ENCODE data around the gene PIGT. TPM values are rescaled to one million over a fixed set of nuclear protein-coding genes. Genes with fewer than 3 reads are reported as not detected.

The PIGT gene
- total and polyA plus RNA-seq, 2 experiments from 2014 or later = 48.4 to 63.1 TPM

- no peak overlapping the region for H3K27ac Mint-ChIP-seq
- no peaks in the 10 kb centered on the region for H3K9me3 Mint-ChIP-seq
- ATAC-seq (peak; percentile 51), DNase-seq (ENCODE audit: low spot score) (peak; percentile 91)
- Histone ChIP-seq H3K9me2 (ENCODE audit: insufficient read depth) (no peaks in the 10 kb centered on the region), H3K36me3 (ENCODE audit: insufficient read depth) (no peaks in the 10 kb centered on the region), H3K4me3 (no peak overlapping the region), H2AFZ (0 out of 2 replicates have a peak overlapping the region, but pooled peaks have one; percentile 8), H3F3A (replicated peaks; ENCODE audit: low read depth) (0 out of 2 replicates have a peak, but pooled peaks cover 3% of the 10 kb centered on the region), H3K27ac (ENCODE audit: low read depth) (peak overlapping the region; percentile 72; the same call in 1 of the 2 replicates), H3K27me3 (ENCODE audit: insufficient read depth) (no peaks in the 10 kb centered on the region), H3K4me1 (ENCODE audit: insufficient read depth) (peaks cover 8% of the 10 kb centered on the region), H3K4me2 (no peak overlapping the region), H3K79me2 (replicated peaks; ENCODE audit: insufficient read depth) (no peaks in the 10 kb centered on the region), H4K20me1 (replicated peaks; ENCODE audit: insufficient read depth) (no peaks in the 10 kb centered on the region)
- no peak overlapping the region for H3K4me3 Mint-ChIP-seq
- H3K27me3 Mint-ChIP-seq (ENCODE audit: insufficient read depth, low read depth, poor library complexity) = peaks cover 5% of the 10 kb centered on the region
- TF ChIP-seq REST (IDR thresholded peaks at IDR 0.05; ENCODE audit: unreplicated experiment) (no peak), CTCF (conservative IDR thresholded peaks at IDR 0.05; ENCODE audit: low read depth in 2 of 2) (peak; percentile 67 to 95)
- H3K4me1 Mint-ChIP-seq = peaks cover 8% of the 10 kb centered on the region
- no peaks in the 10 kb centered on the region for H3K36me3 Mint-ChIP-seq (ENCODE audit: low read depth)
These were observed 34.3 kb downstream of the PIGT start for GRCh38 chr20:45450097-45450818.

GRCh38 chr20:45452238-45452637 is 36.3 kb downstream of the PIGT start:
- Mint-ChIP-seq H3K27me3 (ENCODE audit: insufficient read depth, low read depth, poor library complexity) (peaks cover 5% of the 10 kb centered on the region), H3K4me1 (peaks cover 8% of the 10 kb centered on the region), H3K27ac (no peak overlapping the region), H3K4me3 (no peak overlapping the region), H3K36me3 (ENCODE audit: low read depth) (no peaks in the 10 kb centered on the region), H3K9me3 (no peaks in the 10 kb centered on the region)
- DNase-seq (ENCODE audit: low spot score) (no peak), ATAC-seq (peak; percentile 61)
- Histone ChIP-seq H3K79me2 (replicated peaks; ENCODE audit: insufficient read depth) (no peaks in the 10 kb centered on the region), H3F3A (replicated peaks; ENCODE audit: low read depth) (0 out of 2 replicates have a peak, but pooled peaks cover 3% of the 10 kb centered on the region), H2AFZ (no peak overlapping the region), H3K27me3 (ENCODE audit: insufficient read depth) (no peaks in the 10 kb centered on the region), H3K9me2 (ENCODE audit: insufficient read depth) (no peaks in the 10 kb centered on the region), H3K4me2 (no peak overlapping the region), H3K27ac (ENCODE audit: low read depth) (no peak overlapping the region), H4K20me1 (replicated peaks; ENCODE audit: insufficient read depth) (no peaks in the 10 kb centered on the region), H3K36me3 (ENCODE audit: insufficient read depth) (no peaks in the 10 kb centered on the region), H3K4me1 (ENCODE audit: insufficient read depth) (peaks cover 8% of the 10 kb centered on the region), H3K4me3 (no peak overlapping the region)
- TF ChIP-seq JUNB (IDR thresholded peaks at IDR 0.05; ENCODE audit: unreplicated experiment) (no peak), ZNF462 (CRISPR knock-in tag; IDR thresholded peaks at IDR 0.05) (no peak), CTCF (conservative IDR thresholded peaks at IDR 0.05; ENCODE audit: low read depth in 2 of 2) (no peak)

Data from GM23338 (cell line).